Stimulated activated CD4-positive, alpha-beta T cell treated with anti-CD3 and anti-CD28 coated beads, Interleukin-4, amount 100 ng/mL, for 24 hours (primary cell): ENCODE measurements around the gene ARHGAP8.
A peak's percentile ranks its signal among the peaks of the same experiment; 100 is the strongest.
"Not testable (repeated sequence)": the region's sequence is repeated elsewhere in the genome, so short reads cannot be mapped to it uniquely, and the experiment has no call there.

Source experiments
- DNase-seq: peaks from one replicate; pipeline ENCODE4 v3.0.0-alpha.2; 2020

ARHGAP8 gene

GRCh38 chr22:44838316-44839016 is 86.1 kb downstream of the ARHGAP8 start:
- DNase-seq = no peak

GRCh38 chr22:44839061-44839460 is 86.7 kb downstream of the ARHGAP8 start:
- no peak for DNase-seq

- DNase-seq = no peak
These were observed 87.3 kb downstream of the ARHGAP8 start for GRCh38 chr22:44839721-44840120.

- DNase-seq = no peak
These were observed 88.4 kb downstream of the ARHGAP8 start for GRCh38 chr22:44840611-44841322.

GRCh38 chr22:44842417-44842816 is 90.0 kb downstream of the ARHGAP8 start:
- no peak for DNase-seq

GRCh38 chr22:44845191-44845590 is 92.8 kb downstream of the ARHGAP8 start:
- DNase-seq = no peak

- DNase-seq = no peak
These were observed 93.7 kb downstream of the ARHGAP8 start for GRCh38 chr22:44845796-44846720.

- no peak for DNase-seq
These were observed 94.4 kb downstream of the ARHGAP8 start for GRCh38 chr22:44846726-44847275.

- DNase-seq = no peak
These were observed 95.0 kb downstream of the ARHGAP8 start for GRCh38 chr22:44847380-44847779.

GRCh38 chr22:44847892-44848291 is 95.5 kb downstream of the ARHGAP8 start:
- DNase-seq = no peak

- no peak for DNase-seq
These were observed 95.9 kb downstream of the ARHGAP8 start for GRCh38 chr22:44848296-44848741.

- no peak for DNase-seq
These were observed 96.5 kb downstream of the ARHGAP8 start for GRCh38 chr22:44848791-44849420.

GRCh38 chr22:44850946-44851345 is 98.6 kb downstream of the ARHGAP8 start:
- no peak for DNase-seq

GRCh38 chr22:44854641-44855040 is 102.3 kb downstream of the ARHGAP8 start:
- DNase-seq = not testable (repeated sequence)

- peak; percentile 9 for DNase-seq
These were observed 103.5 kb downstream of the ARHGAP8 start for GRCh38 chr22:44855855-44856254.

- DNase-seq = not testable (repeated sequence)
These were observed 106.4 kb downstream of the ARHGAP8 start for GRCh38 chr22:44858819-44859218.

GRCh38 chr22:44859641-44860040 is 107.3 kb downstream of the ARHGAP8 start:
- DNase-seq = no peak

GRCh38 chr22:44860311-44860710 is 107.9 kb downstream of the ARHGAP8 start:
- no peak for DNase-seq

GRCh38 chr22:44861245-44861644 is 108.9 kb downstream of the ARHGAP8 start:
- DNase-seq = no peak

- DNase-seq = no peak
These were observed 109.9 kb downstream of the ARHGAP8 start for GRCh38 chr22:44862281-44862680.

GRCh38 chr22:44862981-44863860 is 110.8 kb downstream of the ARHGAP8 start:
- DNase-seq = no peak
